GM12878 (cell line): ENCODE results near the gene SACM1L. TPM values are rescaled to one million over a fixed set of nuclear protein-coding genes. Genes with fewer than 3 reads are reported as not detected.

Source experiments
- ATAC-seq: fragments of 200-7000 bp; cut with Tn5 transposase; 3 replicates; pipeline ENCODE4 v1.9.1; 2020; ENCODE audit warnings: mild to moderate bottlenecking, moderate library complexity
- BruUV-seq: library from RNA; stranded (reverse); fragments of 400-500 nt; replicated peaks from 2 replicates; lab custom pipeline; 2021; lab: Mats Ljungman, UMichigan
- CTCF ChIA-PET: fragments of 300-600 bp; sonication (Branson Sonifier 250); formaldehyde crosslinking; extraction: SDS; loops from one replicate; lab custom pipeline; 2021; ENCODE audit warnings: inconsistent platforms; lab: Yijun Ruan, JAX
- POLR2A ChIA-PET: fragments of 350-600 bp; formaldehyde crosslinking; extraction: SDS; loops from one replicate; lab custom pipeline; 2021; ENCODE audit warnings: inconsistent platforms; lab: Charles Lee
- RAD21 ChIA-PET: fragments of 300-600 bp; sonication (Branson Sonifier 250); formaldehyde crosslinking; loops from one replicate; lab custom pipeline; 2023; ENCODE audit warnings: antibody characterized with exemption; ENCODE audit not compliant: unreplicated experiment; lab: Charles Lee
- SMC1A ChIA-PET: fragments of 300-600 bp; sonication (Branson Sonifier 250); formaldehyde crosslinking; loops from one replicate; lab custom pipeline; 2023; ENCODE audit not compliant: unreplicated experiment, uncharacterized antibody; lab: Charles Lee
- DNase-seq: peaks from one replicate; pipeline ENCODE4 v3.0.0-alpha.2; 2011; ENCODE audit warnings: low read depth, low spot score
- FAIRE-seq: peaks from 3 replicates; lab custom pipeline; 2011; peaks lifted over from hg19 to GRCh38; lab: Jason Lieb, UNC
- H2AFZ ChIP-seq: 2 replicates; pipeline ENCODE4 v1.6.0; 2011; ENCODE audit warnings: low read depth, low read length, control low read depth; ENCODE audit not compliant: control insufficient read depth
- H3K27ac ChIP-seq: 2 replicates; pipeline ENCODE4 v1.5.1; 2011; ENCODE audit warnings: control low read depth; ENCODE audit not compliant: control insufficient read depth, insufficient read depth
- H3K27me3 ChIP-seq, 2 experiments: replicated peaks in 1 of 2; 2 replicates each; pipeline versions ENCODE4 v1.6.0 to v1.6.1; 2011; ENCODE audit warnings: low read length in 1 of 2; ENCODE audit not compliant: control insufficient read depth in 2 of 2, insufficient read depth in 2 of 2
- H3K36me3 ChIP-seq, 2 experiments: 2 replicates each; pipeline ENCODE4 v1.5.1; 2011; ENCODE audit warnings: low read length in 1 of 2; ENCODE audit not compliant: control insufficient read depth in 2 of 2, insufficient read depth in 2 of 2
- H3K4me1 ChIP-seq: 2 replicates; pipeline ENCODE4 v1.6.1; 2011; ENCODE audit warnings: mild to moderate bottlenecking, low read length, moderate library complexity, mixed read lengths; ENCODE audit not compliant: control insufficient read depth, insufficient read depth
- H3K4me2 ChIP-seq: 2 replicates; pipeline ENCODE4 v1.6.0; 2011; ENCODE audit warnings: control low read depth; ENCODE audit not compliant: control insufficient read depth, insufficient read depth
- H3K4me3 ChIP-seq: fragments of 200-600 bp; sonication (generic); 2 replicates; pipeline ENCODE4 v1.5.1; 2016
- H3K79me2 ChIP-seq: 2 replicates; pipeline ENCODE4 v1.6.0; 2011; ENCODE audit warnings: low read length; ENCODE audit not compliant: control insufficient read depth, insufficient read depth
- H3K9ac ChIP-seq: 2 replicates; pipeline ENCODE4 v1.8.0; 2011; ENCODE audit warnings: low read length, control low read depth, mixed read lengths; ENCODE audit not compliant: control insufficient read depth, insufficient read depth
- H3K9me3 ChIP-seq: replicated peaks from 3 replicates; pipeline ENCODE4 v1.5.1; 2011; ENCODE audit warnings: mild to moderate bottlenecking, low read length; ENCODE audit not compliant: control insufficient read depth, insufficient read depth
- H4K20me1 ChIP-seq: 2 replicates; pipeline ENCODE4 v1.6.0; 2011; ENCODE audit not compliant: control insufficient read depth, insufficient read depth
- BCL11A ChIP-seq: IDR thresholded peaks from 2 replicates; pipeline ENCODE4 v1.6.1; 2011; ENCODE audit warnings: low read depth, low read length
- CREB1 ChIP-seq: IDR thresholded peaks from 2 replicates; pipeline ENCODE4 v1.6.1; 2012; ENCODE audit warnings: low read depth, mild to moderate bottlenecking, inconsistent platforms
- DPF2 ChIP-seq: fragments of 450-650 bp; IDR thresholded peaks from 2 replicates; pipeline ENCODE4 v1.6.1; 2017; ENCODE audit warnings: mild to moderate bottlenecking
- FOS ChIP-seq: IDR thresholded peaks from 3 replicates; pipeline ENCODE4 v1.6.1; 2011; ENCODE audit warnings: borderline replicate concordance; ENCODE audit not compliant: insufficient read length; ENCODE audit errors: extremely low read depth
- HSF1 ChIP-seq: fragments of 150-350 bp; IDR thresholded peaks from 2 replicates; pipeline ENCODE4 v1.6.1; 2014; ENCODE audit warnings: mild to moderate bottlenecking, low read depth, low read length
- KLF5 ChIP-seq: fragments of 450-650 bp; IDR thresholded peaks from 2 replicates; pipeline ENCODE4 v1.6.1; 2014; ENCODE audit warnings: mild to moderate bottlenecking; ENCODE audit not compliant: partially characterized antibody
- NRF1 ChIP-seq: conservative IDR thresholded peaks from 2 replicates; pipeline ENCODE4 v1.6.1; 2011; ENCODE audit warnings: mild to moderate bottlenecking, low read depth, low read length, improper control_type of control experiment
- POLR2AphosphoS5 ChIP-seq: IDR thresholded peaks from 2 replicates; pipeline ENCODE4 v1.6.1; 2011; ENCODE audit warnings: mild to moderate bottlenecking, low read length, inconsistent platforms
- RBBP5 ChIP-seq: fragments of 200-600 bp; sonication (generic); conservative IDR thresholded peaks from 2 replicates; pipeline ENCODE4 v1.6.1; 2016
- SMAD5 ChIP-seq: IDR thresholded peaks from 2 replicates; pipeline ENCODE4 v1.6.1; 2016; ENCODE audit warnings: antibody characterized with exemption, low read depth
- TARDBP ChIP-seq: IDR thresholded peaks from 2 replicates; pipeline ENCODE4 v1.6.1; 2016; ENCODE audit warnings: borderline replicate concordance
- TBL1XR1 ChIP-seq: IDR thresholded peaks from 2 replicates; pipeline ENCODE4 v1.6.1; 2012; ENCODE audit warnings: low read depth, low read length, improper control_type of control experiment
- USF1 ChIP-seq: IDR thresholded peaks from 2 replicates; pipeline ENCODE4 v1.6.1; 2011; ENCODE audit warnings: borderline replicate concordance, low read depth, mild to moderate bottlenecking, moderate library complexity, mixed read lengths, low read length; ENCODE audit not compliant: insufficient read depth; ENCODE audit errors: extremely low read length
- ZBED1 ChIP-seq: IDR thresholded peaks from 2 replicates; pipeline ENCODE4 v1.6.1; 2016; ENCODE audit warnings: borderline replicate concordance
- ZBTB40 ChIP-seq: fragments of 450-650 bp; IDR thresholded peaks from 2 replicates; pipeline ENCODE4 v1.6.1; 2016; ENCODE audit warnings: mild to moderate bottlenecking, moderate library complexity, borderline replicate concordance
- ZNF622 ChIP-seq: fragments of 450-650 bp; IDR thresholded peaks from 2 replicates; pipeline ENCODE4 v1.6.1; 2017; ENCODE audit warnings: mild to moderate bottlenecking, inconsistent platforms
- ZZZ3 ChIP-seq: IDR thresholded peaks from 2 replicates; pipeline ENCODE4 v1.6.1; 2011; ENCODE audit warnings: low read depth; ENCODE audit not compliant: control insufficient read depth, insufficient read length
- WGBS: methylation state at CpG from one replicate; pipeline ENCODE4 v1.1.6; 2016; ENCODE audit warnings: low lambda C conversion rate; ENCODE audit not compliant: insufficient replicate concordance, insufficient coverage; ENCODE audit errors: missing lambda C conversion rate; 5-methylcytosine and 5-hydroxymethylcytosine counted together
- in situ Hi-C: fragments of 300-500 bp; cut with MboI; formaldehyde crosslinking; loops from 9 replicates; pipeline ENCODE4 v1.14.3; 2018; ENCODE audit warnings: mixed read lengths
- intact Hi-C: fragments of 100-400 bp; cut with micrococcal nuclease; formaldehyde crosslinking; loops from one replicate; pipeline ENCODE4 v1.14.2; 2022; ENCODE audit not compliant: unreplicated experiment
- polyA plus RNA-seq, 11 experiments: library from polyadenylated mRNA; depleted of rRNA in 4 of 11; unstranded in 6 of 11; stranded (reverse) in 5 of 11; fragments of >200 nt; fragmentation: Nextera tagmentation in 4 of 11; fragmentation: Illumina TruSeq in 1 of 11; extraction: Ambion mirVana in 4 of 11; extraction: Trizol in 1 of 11; gene quantifications; 1 replicate in 1 of 11; 2 replicates in 10 of 11; pipeline versions ENCODE4 v1.2.1 to v1.2.3, GENCODE V29; 2011 to 2016; ENCODE audit warnings: inconsistent platforms in 2 of 11, missing spikeins in 2 of 11, low read depth in 1 of 11
- total RNA-seq, 4 experiments: library from RNA; depleted of rRNA in 3 of 4; stranded (reverse); fragments of >200 nt in 3 of 4; fragmentation: Illumina TruSeq in 1 of 4; extraction: Trizol in 1 of 4; gene quantifications; 2 replicates each; pipeline versions ENCODE4 v1.2.1 to v1.2.3, GENCODE V29; 2013 to 2021

Gene SACM1L
- total and polyA plus RNA-seq, 10 of the 15 experiments (the other 5 are each of a cell fraction or from before 2014, with no cell fraction given) = 16.5 to 48.3 (median 28.9) TPM

GRCh38 chr3:45716790-45717336, 27.7 kb downstream of the SACM1L start:
- ATAC-seq = no peak
- SMC1A ChIA-PET = interaction anchor here (1.2 kb wide), 1 partner anchor 14 kb away, joined by 3 read pairs; no protein-coding TSS in a partner anchor
- Histone ChIP-seq H3K4me1 (no peaks in the 10 kb centered on the region), H3K27me3 (no peaks in the 10 kb centered on the region), H3K79me2 (no peaks in the 10 kb centered on the region), H3K4me3 (no peak overlapping the region), H4K20me1 (no peaks in the 10 kb centered on the region), H3K4me2 (no peak overlapping the region), H3K36me3 (peaks cover 3 to 17% of the 10 kb centered on the region in 2 experiments; a peak in 3 of 4 replicates), H3K9me3 (no peaks in the 10 kb centered on the region), H3K9ac (no peak overlapping the region), H2AFZ (no peak overlapping the region), H3K27ac (no peak overlapping the region)
- TSS peak; percentile 15 for BruUV-seq
- intact Hi-C loops = no loop called here
- CTCF ChIA-PET = interaction anchor here (0.9 kb wide), 1 partner anchor 57 kb away, joined by 3 read pairs; no protein-coding TSS in a partner anchor
- RAD21 ChIA-PET = no interaction called here
- no peak for FAIRE-seq
- TF ChIP-seq SMAD5 (no peak), ZNF622 (no peak), ZBED1 (no peak), KLF5 (no peak), BCL11A (no peak), RBBP5 (no peak), NRF1 (no peak), HSF1 (no peak), FOS (no peak), CREB1 (no peak), ZZZ3 (no peak), USF1 (no peak), TARDBP (no peak), DPF2 (no peak), ZBTB40 (no peak), POLR2AphosphoS5 (no peak), TBL1XR1 (no peak)
- 76% methylated on average over 3 of the region's 3 CpGs for WGBS
- no peak for DNase-seq
- POLR2A ChIA-PET = no interaction called here
- in situ Hi-C loops = no loop called here
